Glomerular visceral epithelial cell (primary cell): ENCODE data around the gene XYLT1.

Experiments
- DNase-seq: peaks from one replicate; pipeline ENCODE4 v3.0.0-alpha.2; 2016; ENCODE audit errors: extremely low spot score

The XYLT1 gene

DNA sequence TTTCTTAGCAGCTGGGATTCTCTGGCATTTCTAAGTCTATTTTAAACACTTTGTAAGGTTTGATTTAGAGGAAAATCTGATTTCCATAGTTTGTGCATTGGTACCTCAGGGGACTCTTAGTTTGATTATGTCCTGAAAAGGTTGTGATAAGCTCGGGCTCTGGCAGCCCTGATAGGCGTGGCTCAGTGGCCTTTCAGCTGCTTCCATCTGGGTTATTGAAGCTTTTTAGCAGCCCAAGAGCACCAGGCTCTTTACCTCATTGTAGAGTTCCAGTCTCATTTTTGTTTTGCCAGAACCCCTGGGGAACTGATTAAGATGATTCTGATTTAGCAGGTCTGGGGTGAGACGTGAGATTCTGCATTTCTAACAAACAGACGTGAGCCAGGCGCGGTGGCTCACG is 412.3 kb downstream of the XYLT1 start:
- DNase-seq, result no peak

DNA sequence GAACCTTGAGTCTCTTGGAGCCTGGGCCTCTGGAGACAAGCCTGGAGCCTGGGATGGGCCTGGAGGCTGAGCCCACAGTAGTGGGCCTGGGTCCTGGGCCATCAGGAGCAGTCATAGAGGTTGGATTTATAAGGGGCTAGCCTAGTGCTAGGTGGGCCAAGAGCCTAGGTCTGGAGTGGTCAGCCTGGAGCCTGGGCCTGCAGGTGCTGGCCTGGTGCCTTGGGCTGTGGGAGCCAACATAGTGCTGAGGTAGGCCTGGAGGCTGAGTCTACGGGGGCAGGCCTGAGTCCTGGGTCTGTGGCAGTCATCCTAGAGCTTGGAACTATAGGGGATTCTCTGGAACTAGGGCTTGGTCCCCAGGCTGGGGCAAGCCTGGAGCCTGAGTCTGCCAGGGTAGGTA is 414.1 kb downstream of the XYLT1 start:
- no peak for DNase-seq

DNA sequence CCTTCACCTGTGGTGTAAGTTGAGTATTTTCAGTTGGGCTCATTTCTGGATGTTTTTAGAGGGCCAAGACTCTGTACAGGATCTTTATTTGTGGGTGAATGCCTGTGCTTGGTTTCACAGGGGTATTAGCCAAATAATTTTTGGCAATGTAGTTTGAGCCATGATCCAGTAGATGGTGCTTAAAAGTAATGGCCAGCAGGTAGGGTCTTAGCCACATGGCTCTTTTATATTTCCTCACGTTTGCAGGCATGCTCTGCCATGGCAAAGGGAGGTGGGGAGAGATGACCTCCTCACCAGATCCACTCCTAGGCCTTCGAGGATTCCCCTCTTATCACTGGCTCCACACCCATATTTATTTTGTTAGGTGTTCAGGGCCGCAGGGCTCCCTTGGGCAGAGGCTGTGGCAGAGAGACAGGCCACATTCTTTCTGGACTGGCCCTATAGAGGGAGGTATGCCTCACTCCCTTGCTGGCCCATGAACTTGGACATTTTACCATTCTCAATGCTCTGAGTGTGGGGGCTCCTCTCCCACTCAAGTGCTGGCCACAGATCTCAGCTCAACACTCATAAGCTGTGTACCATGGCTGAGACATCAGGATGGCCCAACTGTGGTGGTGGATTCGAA is 417.1 kb downstream of the XYLT1 start:
- DNase-seq, result no peak
